Stimulated activated CD8-positive, alpha-beta memory T cell treated with anti-CD3 and anti-CD28 coated beads, Interleukin-7, amount 100 ng/mL, for 1 hour (primary cell): Measurements from ENCODE around the gene ERBB4.
"Not testable (repeated sequence)": the region's sequence is repeated elsewhere in the genome, so short reads cannot be mapped to it uniquely, and the experiment has no call there.

Experiments used
- DNase-seq, 2 donors: peaks; one replicate each; pipeline ENCODE4 v3.0.0-alpha.2; 2020; ENCODE audit warnings: low read depth in 2 of 2

ERBB4 gene

DNA sequence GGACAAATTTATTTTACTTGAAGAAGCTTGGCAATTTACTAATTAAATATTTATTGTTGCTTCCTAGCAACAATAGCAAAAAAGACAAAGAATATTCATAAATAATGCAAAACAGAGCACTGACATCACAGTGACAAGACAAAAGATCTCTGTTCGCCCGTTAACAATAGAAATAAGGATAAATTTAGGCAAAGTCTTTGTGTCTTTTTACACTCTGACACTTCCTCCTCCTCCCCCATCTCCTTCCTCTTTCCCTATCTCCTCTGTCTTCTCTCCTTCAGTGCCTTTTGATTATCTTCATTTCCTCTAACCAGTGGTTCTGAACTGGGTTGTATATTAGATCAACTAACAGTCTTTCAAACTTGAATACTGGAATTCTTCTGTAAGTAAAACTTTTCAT is 808.4 kb downstream of the ERBB4 start:
- no peak for DNase-seq

DNA sequence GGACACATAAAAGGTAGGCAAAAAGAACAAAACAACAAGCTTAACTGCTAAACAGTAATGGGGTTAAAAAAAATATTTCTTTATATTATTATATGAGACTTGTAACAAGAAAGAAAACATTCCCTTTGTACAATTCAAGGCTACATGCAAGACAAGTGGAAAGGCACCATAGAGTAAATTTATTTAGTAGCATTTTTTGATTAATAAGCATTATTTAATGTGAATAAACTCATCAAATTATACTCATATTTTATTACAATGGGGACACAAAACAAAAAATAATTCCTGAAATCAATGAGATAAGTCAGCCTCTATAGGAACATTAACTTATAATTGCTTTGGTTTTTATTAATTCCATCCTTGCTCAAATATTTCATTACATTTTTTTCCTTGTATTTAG is 809.2 kb downstream of the ERBB4 start:
- no peak for DNase-seq

DNA sequence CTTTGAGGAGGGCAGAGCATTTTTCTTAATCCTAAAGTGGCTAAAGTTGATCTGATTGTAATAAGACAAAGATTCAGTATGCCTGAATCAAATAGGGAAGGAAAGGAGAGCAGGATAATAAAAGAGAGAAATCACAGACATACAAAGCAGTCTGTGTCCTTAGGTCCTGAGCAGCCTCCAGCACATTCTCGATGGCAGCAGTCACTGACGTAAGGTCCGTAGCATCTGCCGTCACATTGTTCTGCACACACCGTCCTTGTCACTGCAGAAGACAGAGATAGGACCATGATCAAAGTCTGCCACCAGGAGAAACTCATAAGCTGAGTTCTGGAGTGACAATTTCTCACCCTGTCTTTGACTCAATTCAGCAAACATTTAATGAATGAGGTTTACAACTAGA is 813.7 kb downstream of the ERBB4 start:
- no peak for DNase-seq

DNA sequence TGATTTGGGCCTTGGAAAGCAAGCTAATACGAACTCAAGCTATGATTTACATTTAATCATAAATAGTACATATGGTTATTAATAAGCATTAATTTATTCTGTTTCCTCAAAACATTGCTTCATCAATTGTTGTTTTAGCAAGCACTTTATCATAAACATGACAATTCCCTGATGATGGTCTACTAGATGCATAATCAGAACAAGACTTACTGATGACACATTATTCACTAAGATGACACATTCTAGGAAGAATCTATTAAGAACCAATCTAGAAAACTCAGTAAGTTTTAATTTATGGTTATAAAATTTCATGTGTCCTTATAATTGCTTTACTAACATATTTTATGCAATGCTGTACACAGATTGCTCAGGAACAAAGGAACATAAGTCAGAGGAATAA is 815.2 kb downstream of the ERBB4 start:
- DNase-seq, result no peak

DNA sequence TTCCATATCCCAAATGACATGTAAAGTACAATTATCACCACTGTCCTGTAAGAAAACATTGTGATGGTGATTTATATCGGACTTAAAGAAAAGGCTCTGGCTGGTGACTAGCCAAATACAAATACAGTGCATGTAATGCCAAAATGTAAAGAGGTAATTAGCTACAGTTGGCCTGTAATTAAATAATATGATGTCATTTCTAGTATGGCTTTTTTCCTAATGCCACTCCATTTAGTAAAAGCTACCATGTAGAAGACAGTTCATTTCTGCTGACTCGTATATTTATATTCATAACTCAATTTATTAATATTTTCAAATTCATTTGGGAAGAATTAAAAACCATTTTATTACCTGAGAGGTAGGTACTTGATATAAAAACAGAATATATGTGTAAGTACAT is 815.7 kb downstream of the ERBB4 start:
- no peak for DNase-seq

DNA sequence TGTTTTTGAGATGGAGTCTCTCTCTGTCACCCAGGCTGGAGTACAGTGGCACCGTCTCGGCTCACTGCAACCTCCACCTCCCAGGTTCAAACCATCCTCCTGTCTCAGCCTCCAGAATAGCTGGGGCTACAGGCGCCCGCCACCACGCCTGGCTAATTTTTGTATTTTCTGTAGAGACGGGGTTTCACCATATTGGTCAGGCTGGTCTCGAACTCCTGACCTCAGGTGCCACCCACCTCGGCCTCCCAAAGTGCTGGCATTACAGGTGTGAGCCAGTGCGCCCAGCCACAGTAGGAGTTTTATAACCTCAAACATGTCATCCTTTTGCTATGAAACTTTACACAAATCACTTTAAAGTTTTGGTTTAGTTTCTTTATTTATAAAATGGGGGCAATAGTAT is 816.7 kb downstream of the ERBB4 start:
- DNase-seq, result not testable (repeated sequence)

DNA sequence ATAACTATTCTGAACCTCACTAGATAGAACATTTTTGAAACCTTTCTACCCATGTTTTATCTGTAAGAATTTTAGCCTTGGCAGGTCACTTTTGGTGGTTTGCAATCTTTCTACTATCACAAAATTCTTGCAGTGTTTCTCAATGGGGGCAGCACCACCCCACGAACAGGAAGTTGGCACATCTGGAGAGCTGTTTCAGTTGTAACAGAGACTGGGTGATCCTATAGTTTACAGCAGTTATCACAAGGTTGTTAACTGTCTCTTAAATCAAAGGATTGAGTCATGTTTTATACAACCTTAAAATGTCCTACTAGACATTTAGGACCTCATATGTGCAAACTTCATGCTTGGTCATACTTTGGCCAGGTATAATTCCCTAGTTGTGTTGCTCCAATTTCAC is 829.2 kb downstream of the ERBB4 start:
- DNase-seq, result no peak

DNA sequence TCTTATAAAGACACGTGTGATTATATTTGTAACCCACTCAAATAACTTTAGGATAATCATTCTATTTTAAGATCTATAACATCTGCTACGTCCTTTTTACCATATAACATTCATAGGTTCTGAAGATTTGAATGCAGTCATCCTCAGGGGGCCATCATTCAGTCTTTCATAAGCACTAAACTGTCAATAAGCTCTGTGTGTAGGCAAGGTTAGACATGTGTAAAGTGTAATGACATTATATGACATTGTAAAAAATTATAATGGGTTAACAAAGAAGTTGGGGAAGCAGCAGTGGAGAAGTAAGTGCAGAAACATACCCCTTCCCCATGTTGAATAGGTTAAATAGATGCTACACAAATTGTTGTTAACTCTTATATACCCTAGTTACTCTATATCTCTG is 845.9 kb downstream of the ERBB4 start:
- no peak for DNase-seq

DNA sequence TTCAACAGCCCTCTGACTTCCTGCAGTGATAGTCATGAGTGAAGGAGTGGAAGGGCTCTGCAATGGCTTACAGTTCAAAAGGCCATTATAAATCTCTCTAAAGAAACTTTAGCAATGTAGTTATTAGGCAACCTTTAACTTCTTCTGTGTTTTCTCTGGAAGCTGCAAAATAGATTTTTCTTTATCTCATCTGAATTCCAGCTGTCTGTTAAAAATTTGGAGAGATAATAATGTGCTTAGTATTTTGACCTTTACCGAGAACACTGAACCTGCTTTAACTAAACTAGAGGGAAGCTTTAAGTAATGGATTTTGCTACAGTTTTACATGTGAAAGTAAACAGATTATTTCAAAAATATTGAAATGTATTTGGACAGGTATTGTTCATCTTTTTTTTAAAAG is 847.9 kb downstream of the ERBB4 start:
- DNase-seq, result no peak

DNA sequence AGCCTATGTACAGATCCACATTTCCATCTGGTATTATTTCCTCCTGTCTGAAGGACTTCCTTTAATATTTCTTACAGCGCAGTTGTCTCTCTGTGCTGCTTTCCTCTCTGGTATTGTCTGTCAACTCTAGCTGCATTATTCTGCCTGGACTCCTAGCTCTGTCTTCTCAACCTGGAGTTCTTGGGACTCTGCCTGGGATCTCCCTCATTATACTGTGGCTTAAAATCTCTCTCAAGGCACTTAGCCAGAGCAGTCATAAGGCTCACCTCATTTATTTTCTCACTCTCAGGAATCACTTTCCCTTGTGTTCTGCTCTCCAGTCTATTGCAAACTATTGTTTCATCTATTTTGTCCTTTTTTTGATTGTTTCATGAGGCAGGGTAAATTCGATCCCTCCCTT is 850.4 kb downstream of the ERBB4 start:
- no peak for DNase-seq

DNA sequence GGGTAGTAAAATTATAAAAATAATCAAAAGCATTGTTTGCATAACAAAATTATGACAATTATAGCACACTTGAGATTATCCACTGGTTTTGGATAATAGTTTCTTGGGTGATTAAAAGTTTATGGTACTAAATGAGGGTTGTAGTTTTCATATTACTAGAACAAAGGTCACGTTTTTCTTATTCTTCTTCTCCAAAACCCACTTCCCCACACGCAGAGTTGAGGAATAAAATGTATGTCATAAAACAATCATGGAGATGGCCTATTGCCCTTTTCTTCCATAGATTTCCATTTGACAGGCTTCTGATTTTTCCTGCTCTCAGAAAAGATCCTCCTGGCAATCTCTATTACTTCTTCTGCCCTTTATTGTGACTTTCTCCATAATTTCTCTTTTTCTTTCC is 863.9 kb downstream of the ERBB4 start:
- no peak for DNase-seq

DNA sequence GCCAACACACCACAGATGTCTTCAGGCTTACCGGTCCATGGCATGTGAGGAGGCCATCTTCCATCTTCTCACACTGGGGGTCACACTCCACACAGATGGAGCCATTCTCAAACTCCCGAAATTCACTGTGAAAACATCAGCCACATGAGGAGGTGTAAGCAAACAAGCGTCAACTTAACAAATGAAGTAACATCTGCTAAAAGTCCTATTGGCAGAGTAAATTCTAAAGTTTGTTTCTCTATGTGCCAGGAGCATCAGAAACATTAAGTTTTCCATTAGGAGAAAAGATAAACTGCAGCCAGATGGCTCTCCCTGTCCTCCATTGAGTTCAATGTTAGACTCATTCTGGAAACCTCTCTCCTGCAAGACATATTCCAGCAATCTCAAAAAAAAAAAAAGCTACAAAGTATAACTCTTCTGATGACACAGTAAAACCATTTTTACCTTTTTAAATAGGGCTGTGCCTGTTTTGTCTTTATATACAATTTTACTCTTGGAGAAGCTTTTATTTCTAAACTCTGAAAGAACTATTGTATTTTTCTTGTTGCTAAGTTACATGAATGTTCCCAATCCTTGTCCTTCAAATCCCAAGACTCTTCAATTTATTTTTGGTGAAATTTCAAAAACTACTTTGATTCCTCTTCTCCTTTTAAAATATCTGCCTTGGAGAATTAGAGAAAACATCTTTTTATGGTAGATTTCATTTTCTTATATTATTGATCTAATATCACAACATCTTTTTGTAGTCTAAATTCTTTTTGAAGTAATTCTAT is 865.3 kb downstream of the ERBB4 start:
- no peak for DNase-seq

DNA sequence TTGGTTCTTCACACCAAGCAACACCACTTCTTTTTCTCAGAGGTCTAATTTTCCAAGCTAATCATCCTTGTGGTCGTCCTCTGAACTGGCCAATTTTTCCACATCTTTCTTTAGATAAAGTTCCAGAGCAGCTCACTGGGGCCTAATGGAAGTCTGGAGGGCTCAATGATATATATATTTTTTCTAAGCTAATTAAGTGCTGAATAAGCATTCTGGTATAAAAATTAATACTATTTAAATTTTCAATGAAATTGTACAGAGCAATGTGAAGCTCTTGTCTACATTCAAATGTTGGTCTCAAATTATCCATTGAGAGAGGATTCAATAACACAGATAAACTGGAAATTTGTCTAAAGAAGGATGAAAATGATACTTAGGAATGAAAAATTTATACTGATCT is 866.6 kb downstream of the ERBB4 start:
- no peak for DNase-seq

DNA sequence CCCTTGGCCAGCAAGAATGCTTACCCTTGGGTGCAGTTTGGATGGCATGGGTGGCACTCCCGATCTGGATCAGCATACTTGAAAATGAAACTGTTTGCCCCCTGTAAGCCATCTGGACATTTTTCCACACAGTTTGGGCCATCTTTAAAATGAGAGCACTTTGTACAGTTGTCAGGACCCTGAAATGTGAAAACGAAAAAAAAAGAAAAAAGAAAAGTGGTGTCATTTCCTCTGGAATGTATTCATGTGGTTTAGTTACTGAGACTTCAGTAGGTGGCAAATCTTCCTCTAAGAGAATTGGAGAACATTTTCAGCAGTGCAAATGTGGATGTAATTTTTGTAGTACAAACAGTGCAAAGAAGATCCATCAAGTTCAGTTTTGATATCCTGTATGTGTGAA is 873.3 kb downstream of the ERBB4 start:
- DNase-seq, result no peak

DNA sequence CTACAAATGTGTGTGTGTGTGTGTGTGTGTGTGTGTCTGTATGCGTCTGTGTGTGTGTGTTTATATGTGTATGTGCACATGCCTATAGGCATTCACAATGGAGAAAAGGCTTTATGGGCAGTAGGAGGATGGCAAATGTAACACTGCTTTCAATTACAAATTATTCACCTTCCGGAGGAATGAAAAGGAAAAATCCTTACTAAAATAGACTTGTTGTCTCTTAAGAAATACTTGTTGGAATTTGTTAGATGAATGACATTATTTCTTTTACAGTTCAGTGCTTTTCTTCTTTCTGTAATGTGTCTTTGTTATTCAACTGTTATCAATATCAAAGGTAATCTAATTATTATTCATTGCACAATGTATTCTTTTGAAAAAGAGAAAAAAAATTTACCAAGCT is 874.3 kb downstream of the ERBB4 start:
- DNase-seq, result no peak

DNA sequence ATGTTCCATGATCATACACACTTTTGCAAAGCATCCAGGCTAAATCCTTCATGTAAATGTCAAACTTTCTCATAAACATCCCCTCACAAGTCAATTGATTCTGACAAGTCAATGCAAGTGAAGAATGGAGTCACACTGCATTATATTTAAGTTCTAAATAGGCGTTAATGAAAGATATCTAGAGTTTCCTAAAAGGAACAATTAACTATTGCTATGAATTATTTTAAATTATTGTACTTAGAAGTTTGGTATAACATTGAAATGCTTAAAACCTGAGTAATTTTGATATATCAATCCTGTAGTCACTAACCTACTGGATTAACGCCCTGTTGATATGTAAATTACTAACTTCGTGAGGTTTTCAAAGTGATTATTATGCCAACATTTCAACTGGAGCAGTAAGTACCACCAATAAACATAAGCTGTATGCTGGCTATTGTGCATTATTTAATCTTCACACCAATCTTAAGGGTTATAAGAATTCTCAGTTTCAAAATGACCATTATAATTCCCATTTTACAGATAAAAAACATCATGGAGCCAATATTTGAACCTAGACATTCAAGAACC is 884.3 kb downstream of the ERBB4 start:
- DNase-seq, result no peak

DNA sequence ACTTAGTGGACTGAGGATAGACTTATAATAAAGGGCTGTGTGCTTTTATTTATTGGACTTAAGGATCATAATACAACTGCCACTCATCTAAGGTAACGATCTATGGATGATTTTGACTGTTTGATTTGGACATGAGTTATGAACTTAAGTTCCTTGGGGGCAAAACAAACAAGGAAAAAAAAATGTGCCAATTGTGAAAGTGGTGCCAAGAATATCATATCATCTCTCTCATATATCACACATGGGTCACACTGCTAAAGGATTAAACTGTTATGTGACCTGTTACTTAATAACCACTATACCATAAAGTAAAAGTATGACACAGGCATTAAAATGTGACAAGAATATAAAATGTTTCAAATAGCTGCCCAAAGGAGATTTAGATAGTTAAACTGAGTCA is 886.3 kb downstream of the ERBB4 start:
- DNase-seq, result no peak

DNA sequence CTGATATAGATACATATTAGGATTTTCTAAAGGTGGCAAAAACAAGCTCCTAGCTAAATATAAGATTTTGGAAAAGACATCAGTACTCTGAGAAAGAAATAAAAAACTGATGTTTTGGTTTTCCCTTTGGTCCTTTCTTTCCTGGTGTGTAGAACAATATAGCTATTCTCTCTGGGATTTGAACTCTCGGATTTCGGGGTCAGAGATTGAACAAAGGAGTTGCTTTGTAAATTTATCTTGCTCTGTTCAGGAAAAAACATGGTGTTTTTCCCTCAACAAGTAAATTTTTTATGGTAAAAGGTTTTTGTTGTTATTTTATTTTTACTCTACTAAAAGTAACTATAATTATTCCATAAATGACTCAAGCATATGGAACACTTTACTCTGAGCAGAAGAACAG is 889.3 kb downstream of the ERBB4 start:
- DNase-seq, result no peak

DNA sequence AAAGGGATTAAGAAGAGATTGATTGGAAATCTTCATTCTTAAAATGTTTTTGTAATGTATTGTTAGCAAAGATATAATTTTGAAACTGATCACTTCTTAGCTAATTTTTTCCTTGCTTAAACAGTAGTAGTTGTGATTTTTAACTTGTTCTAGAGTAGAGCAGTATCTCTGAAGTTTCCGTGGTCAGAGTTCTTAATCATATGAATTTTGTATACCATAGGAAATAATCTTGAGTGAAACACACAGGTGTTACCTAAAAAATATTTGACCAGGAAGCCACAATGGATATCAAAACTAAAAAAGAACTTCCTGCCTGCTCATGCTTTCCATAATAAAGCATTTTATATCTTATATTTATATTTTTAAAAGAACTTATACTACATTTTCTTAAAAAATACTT is 907.1 kb downstream of the ERBB4 start:
- no peak for DNase-seq

DNA sequence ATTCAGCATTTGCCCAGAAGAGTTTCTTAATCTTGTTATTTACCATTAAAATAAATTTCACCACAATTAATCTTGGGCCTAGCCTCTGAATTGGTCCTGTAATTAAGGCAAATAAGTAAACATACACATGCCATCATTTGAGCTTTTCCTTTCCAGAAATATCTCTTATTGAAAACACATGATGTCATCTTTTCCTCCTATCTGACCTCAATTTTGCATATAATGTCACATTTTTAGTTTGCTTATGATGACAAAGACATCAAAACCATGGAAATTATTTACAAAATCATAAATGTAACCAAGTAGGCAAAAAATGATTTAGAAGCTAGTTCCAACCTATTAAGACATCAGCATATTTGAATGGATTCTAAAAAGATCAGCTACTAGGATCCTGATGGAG is 915.5 kb downstream of the ERBB4 start:
- DNase-seq, result no peak

DNA sequence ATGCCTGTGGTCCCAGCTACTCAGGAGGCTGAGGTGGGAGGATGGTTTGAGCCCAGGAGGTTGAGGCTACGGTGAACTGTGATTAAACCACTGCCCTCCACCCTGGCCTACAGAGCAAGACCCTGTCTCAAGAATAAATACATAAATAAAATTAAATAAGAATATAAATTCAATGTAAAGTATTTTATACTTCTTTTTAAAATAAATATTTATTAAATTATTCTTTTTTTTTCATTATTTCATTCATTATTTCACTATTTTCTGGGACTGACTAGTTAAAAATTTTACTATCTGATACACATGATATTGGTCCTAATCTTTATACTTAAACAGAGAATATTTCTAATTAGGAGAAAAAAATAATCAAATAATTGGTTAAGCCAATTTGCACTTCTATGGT is 917.6 kb downstream of the ERBB4 start:
- no peak for DNase-seq

DNA sequence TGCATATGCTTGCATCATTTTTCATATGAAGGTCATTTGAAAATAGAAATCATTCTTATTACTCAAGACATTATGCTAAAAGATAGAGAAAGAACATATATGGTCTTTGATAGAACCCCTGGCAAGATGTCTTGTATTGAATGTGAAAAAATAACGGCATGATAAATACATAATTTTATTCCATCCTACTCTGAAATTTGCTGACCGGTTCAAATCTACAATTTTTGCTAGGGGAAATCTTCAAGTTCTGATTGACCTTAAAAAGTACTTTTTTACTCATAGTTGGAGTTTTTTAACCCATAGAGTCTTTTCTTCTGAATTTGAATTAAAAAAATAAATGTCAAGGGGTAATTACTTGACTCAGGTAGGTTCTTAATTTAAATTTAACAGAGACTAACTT is 920.8 kb downstream of the ERBB4 start:
- DNase-seq, result no peak

DNA sequence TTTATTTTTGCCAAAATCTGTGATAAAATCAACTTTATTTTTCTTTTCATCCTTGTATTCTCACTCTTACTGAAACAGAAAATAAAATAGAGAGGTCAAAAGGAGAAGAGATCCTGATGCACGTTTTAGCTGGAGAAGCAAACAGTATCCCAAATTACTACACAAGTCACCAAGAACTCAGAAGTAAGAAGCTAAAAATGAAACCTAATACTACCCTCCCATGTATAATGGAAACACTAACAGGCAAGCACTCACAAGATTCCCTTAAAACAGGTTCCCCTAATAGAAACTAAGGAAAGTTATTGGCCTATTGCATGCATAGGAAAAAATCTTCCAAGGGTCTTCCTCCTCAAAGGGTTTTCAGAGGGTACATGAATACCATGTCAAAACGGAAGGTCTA is 927.0 kb downstream of the ERBB4 start:
- DNase-seq, result no peak

DNA sequence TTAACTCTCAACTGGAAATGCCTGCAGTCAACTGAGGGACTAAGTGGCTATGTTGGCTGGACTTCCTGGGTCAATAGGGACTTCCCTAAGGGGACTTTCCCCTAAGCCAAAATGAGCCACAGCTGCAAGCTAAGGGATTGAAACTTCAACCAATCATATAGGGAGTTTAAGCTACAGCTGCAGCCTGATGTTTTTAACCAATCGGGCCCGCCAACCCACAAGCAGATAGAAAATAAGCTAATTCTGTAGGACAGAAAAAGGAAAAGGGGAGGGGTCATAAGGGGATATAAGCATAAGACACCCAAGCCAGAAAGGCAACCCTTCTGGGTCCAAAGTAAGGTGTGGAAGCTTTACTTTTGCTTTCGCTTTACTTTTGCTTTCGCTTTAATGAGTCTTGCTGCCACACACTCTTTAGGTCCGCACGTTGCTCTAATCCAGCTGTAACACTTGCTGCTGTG is 927.5 kb downstream of the ERBB4 start:
- DNase-seq, result no peak
